Suppressor macrophage (primary cell): ENCODE data around the gene RPL31.

ENCODE experiments used
- DNase-seq, 4 experiments: peaks; one replicate each; pipeline ENCODE4 v3.0.0-alpha.2; 2020 to 2022

The RPL31 gene

GRCh38 chr2:100997509-100998234 lies 4.4 kb upstream of the RPL31 start:
- no peak for DNase-seq

GRCh38 chr2:100998235-100998573 lies 3.9 kb upstream of the RPL31 start:
- DNase-seq: no peak

DNA sequence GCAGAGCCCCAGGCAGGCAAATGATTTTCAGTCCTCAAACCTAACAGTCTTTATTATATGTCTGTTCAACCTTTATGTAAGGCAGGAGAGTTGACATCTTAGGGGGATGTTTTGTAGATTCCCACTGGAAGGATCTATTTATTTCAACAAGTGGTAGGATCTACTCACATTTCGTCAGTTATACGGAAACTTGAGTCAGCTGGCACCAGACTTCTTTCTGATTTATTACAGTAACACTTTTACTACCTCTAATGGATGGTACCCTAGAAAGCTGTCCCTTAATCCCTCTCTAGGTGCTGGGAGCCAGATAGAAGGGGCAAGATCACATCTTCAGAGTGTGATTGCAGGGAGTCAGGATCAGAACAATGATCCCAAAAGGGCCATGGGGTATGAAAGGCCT lies 2.1 kb upstream of the RPL31 start:
- DNase-seq: no peak

DNA sequence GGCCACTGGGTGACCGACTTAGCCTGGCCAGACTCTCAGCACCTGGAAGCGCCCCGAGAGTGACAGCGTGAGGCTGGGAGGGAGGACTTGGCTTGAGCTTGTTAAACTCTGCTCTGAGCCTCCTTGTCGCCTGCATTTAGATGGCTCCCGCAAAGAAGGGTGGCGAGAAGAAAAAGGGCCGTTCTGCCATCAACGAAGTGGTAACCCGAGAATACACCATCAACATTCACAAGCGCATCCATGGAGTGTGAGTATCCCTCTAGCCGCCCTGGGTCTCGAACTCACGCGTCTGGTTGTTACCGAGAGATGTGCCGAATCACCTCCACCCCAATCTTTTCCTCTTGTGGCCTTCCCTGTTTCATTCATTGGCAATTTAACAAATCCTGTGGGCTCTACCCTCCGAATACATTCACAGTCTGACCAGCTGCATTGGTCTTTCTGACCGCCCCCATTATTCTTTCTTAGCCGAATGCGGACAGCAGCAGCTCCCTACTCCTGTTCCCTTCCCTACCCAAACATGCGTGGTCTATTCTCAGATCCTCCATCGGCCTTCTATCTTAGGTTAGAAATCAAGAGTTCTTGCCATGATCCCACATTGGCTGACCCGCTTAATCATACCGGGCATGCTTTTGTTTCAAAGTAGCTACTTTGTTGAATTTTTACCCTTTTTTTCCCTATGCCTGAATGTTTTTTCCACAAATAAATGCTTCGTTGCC lies 631 bp downstream of the RPL31 start:
- DNase-seq: peak; percentile 25 to 31 (median 30)

DNA sequence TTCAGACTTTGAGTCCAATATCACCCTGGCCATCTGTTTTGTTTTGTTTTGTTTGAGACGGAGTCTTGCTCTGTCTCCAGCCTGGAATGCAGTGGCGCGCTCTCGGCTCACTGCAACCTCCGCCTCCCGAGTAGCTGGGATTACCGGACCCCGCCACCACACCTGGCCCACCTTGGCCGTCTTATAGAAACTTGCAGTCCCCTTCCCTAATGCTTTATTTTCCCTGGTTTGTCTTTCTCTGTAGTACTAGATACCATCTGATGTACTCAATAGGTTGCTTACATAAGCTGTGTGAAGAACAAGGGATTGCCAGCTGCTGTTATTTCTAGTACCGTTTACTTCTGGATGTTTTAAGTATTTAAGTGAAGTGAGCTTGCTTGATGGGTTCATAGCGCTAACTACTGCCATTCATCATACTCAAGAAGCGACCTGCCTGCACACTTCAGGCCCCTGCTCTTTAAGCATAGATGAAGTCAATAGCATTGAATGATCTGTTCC lies 1.2 kb downstream of the RPL31 start:
- DNase-seq: no peak

- no peak for DNase-seq
These were observed 2.7 kb downstream of the RPL31 start for GRCh38 chr2:101004620-101005325.

GRCh38 chr2:101006065-101006715 lies 4.1 kb downstream of the RPL31 start:
- no peak for DNase-seq

DNA sequence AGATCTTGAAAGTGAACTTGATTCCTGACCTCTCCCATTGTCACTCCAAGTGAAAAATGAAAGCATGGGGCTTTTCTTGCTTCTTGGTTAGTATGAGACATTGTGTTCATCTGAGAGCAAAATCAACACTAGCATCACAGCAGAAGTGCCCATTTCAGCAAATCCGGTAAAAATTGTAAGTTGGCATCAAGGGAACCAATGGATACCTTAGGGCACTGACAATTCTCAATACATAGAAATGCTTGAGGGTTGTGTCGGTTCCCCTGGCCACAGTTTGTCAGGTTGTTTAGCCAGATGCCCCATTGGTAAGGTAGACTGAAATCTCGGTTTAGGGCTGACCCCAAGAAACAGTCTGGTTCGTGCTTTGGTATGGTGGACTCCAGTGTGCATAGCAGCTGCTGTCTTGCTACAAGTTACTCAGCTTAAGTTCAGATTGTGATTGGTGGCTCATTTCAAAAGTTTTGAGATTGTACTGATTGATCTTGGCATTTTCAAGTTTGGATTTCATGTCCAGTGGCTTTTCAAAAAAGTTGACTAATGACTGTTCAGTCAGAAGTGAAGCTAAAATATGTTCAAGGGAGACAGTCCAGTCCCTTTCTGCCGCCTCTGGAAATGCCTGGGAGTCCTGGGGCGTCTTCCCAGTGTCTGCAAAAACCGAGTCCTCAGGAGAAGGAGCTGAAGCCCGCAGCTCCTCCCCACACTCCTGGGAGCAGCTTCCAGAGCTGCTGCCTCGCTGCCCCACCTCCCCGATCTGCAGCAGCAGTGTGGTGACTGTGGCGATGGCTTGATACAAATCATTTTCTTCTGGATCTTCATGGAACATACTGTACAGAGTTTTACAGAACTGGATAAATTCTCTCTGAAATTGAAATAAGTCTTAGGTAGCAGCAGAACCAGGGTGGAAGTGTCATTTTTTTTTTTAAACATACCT lies 5.6 kb downstream of the RPL31 start:
- no peak for DNase-seq

GRCh38 chr2:101011152-101011551 lies 9.1 kb downstream of the RPL31 start:
- DNase-seq: no peak

DNA sequence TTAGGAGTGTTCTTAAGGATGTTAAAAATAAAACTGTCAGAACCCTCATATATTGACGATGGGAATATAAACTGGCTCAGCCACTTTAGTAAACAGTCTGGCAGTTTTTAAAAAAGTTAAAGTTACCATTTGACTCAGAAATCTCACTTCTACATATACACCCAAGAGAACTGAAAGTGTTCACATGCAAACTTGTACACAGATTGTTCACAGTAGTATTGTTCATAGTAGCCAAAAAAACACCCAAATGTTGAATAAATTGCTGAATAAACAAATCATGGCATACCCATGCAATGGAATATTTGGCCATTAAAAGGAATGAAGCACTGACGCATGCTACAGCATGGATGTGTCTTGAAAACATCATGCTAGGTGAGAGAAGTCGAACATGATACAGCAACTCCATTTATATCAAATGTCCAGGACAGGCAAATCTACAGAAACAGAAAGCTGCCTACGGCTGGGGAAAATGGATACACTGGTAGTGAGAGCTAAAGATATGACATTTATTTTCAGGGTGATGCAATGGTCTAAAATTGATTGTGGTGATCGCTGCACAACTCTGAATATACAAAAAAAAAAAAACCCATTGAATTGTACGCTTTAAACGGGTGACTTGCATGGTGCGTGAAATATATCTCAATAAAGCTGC lies 10.1 kb downstream of the RPL31 start:
- no peak for DNase-seq

GRCh38 chr2:101012706-101013181 lies 10.7 kb downstream of the RPL31 start:
- DNase-seq: peak; percentile 66 to 84 (median 70)

DNA sequence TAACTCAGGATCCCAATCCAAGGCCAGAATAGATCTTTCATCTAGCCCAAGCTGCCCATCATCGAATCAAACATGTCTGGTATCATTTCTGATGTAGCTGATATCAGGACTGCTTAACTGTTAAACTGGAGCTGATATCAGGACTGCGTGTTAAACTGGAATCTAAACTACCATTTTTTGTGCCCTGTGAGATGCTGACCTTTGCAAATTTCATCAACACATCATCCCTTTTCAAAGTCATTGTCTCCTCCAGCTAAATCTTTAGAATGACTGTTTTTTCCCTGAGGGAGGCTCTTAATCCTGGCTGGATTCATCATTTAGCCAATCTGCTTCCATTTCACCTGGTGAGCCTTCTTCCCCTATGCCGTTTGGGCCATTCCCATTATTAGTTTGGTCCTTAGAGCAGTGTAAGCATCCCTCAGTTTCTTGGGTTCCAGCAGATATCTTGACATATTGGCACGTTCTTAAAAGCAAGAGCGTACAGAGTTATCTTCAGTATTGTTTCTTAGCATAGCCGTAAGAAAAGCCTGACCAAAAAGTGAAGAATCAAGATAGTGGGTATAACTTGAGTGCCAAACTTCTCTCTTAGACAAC lies 12.3 kb downstream of the RPL31 start:
- DNase-seq: no peak

DNA sequence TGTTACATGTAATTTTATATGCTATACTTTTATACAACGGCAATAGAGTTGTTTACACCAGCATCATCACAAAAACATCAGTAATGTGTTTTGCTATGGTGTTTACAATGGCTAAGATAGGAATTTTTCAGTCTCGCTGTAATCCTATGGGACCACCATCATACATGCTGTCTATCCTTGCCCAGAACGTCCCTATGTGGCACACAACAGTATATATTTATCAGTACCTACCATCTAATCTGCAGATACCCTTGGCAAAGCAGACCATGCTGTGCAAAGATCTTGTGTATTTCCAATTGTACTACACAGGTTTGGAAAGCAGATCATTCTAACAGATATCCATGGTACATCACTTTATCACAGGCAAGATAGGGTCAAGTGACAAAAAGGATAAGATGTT lies 15.3 kb downstream of the RPL31 start:
- DNase-seq: no peak

DNA sequence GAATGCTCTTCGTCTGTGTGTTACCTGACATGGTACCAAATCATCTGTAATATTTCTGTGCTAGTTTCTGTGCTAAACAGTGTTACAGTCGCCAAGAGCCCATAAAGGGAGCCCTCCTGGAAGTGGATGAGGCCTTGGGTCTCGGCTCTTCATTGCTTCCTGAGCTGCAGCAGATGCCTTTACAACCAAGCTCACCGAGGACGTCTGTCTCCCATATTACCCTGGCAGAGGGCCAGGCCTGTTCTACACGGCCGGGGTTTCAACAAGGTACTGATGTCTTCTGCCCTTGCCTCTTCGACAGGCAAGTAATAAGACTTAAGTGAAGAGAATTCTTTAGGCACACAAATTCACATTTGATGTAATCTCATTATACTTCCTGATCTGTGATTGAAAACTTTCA lies 16.8 kb downstream of the RPL31 start:
- DNase-seq: no peak

DNA sequence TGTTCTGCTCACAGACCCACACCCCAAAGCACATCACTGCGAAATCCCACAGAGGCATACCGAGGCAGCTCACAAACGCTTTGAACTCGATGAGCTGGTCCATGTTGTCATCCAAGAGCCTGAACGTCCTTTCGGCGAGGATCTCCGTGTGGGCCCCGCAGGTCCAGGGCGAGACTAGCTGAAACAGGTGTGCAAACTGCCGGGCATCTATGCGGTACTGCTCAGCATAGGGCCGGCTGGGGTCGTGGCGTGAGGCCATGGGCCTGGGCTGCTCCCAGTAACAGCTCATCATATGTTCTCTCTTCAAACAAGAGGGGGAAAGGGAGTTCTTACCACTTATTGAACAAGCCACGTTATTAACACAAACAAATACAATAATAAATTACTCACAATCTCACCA lies 20.1 kb downstream of the RPL31 start:
- no peak for DNase-seq

- DNase-seq: no peak
These were observed 21.4 kb downstream of the RPL31 start for GRCh38 chr2:101023327-101024107.

- DNase-seq: no peak
These were observed 23.5 kb downstream of the RPL31 start for GRCh38 chr2:101025561-101025960.

GRCh38 chr2:101026253-101026701 lies 24.2 kb downstream of the RPL31 start:
- no peak for DNase-seq

- DNase-seq: no peak
These were observed 24.9 kb downstream of the RPL31 start for GRCh38 chr2:101026923-101027469.

GRCh38 chr2:101027852-101028251 lies 25.8 kb downstream of the RPL31 start:
- no peak for DNase-seq
